Hepatocyte (in vitro differentiated cells): ENCODE data around the gene KDM4C.

ENCODE experiments used
- EZH2 ChIP-seq: fragments of 200-600 bp; sonication (generic); IDR thresholded peaks from 2 replicates; pipeline ENCODE4 v1.6.1; 2016; ENCODE audit warnings: antibody characterized with exemption, mild to moderate bottlenecking, borderline replicate concordance
- EZH2phosphoT487 ChIP-seq: fragments of 200-600 bp; sonication (generic); IDR thresholded peaks from one replicate; pipeline ENCODE4 v1.6.1; 2018; ENCODE audit warnings: antibody characterized with exemption, mild to moderate bottlenecking, low read depth, moderate library complexity; ENCODE audit not compliant: unreplicated experiment, severe bottlenecking
- TF ChIP-seq, protein P1 (sequence below): fragments of 200-600 bp; sonication (generic); IDR thresholded peaks from 2 replicates; pipeline ENCODE4 v1.5.1; 2016; ENCODE audit warnings: antibody characterized with exemption, mild to moderate bottlenecking; ENCODE audit not compliant: poor library complexity

DNA sequence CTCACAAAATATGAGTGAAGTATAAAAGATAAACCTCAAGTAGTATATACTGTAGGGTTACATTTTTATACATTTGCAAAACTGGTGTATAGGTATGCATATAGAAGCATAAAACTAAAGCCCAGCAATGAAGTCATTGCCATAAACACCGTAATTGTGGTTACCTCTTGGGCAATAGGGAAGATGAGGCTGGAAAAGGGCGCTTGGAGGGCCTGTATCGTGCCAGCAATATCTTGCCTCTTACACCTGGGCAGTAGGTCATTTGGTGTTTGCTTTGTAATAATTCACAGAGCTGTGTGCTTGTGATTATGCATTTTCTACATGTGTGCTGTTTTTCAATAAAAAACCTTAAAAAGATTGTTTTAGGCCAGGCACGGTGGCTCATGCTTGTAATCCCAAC is 45.2 kb downstream of the KDM4C start:
- TF ChIP-seq EZH2phosphoT487 (no peak), EZH2 (no peak)
- TF ChIP-seq, protein P1, sequence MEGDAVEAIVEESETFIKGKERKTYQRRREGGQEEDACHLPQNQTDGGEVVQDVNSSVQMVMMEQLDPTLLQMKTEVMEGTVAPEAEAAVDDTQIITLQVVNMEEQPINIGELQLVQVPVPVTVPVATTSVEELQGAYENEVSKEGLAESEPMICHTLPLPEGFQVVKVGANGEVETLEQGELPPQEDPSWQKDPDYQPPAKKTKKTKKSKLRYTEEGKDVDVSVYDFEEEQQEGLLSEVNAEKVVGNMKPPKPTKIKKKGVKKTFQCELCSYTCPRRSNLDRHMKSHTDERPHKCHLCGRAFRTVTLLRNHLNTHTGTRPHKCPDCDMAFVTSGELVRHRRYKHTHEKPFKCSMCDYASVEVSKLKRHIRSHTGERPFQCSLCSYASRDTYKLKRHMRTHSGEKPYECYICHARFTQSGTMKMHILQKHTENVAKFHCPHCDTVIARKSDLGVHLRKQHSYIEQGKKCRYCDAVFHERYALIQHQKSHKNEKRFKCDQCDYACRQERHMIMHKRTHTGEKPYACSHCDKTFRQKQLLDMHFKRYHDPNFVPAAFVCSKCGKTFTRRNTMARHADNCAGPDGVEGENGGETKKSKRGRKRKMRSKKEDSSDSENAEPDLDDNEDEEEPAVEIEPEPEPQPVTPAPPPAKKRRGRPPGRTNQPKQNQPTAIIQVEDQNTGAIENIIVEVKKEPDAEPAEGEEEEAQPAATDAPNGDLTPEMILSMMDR, result no peak
